K562 (cell line): ENCODE results near the gene ANO7. TPM values are rescaled to one million over a fixed set of nuclear protein-coding genes. Genes with fewer than 3 reads are reported as not detected.

Source experiments
- MED1 ChIP-seq: sonication (generic); formaldehyde crosslinking; IDR thresholded peaks from 2 replicates; pipeline ENCODE4 v1.8.1; 2023; ENCODE audit warnings: missing genetic modification reagents, borderline replicate concordance
- NR4A1 ChIP-seq, 2 experiments: fragments of 250-450 bp in 1 of 2; fragments of 450-650 bp in 1 of 2; sonication (Bioruptor Pico) in 1 of 2; IDR thresholded peaks; 2 replicates each; pipeline versions ENCODE4 v1.4.0 to v1.6.1; 2016 to 2020; ENCODE audit warnings: mild to moderate bottlenecking in 2 of 2, missing compliant biosample characterization in 1 of 2, missing genetic modification characterization in 1 of 2, moderate library complexity in 1 of 2
- PRDM10 ChIP-seq: fragments of 450-650 bp; IDR thresholded peaks from 2 replicates; pipeline ENCODE4 v1.6.1; 2018; ENCODE audit not compliant: partially characterized antibody
- RBM34 ChIP-seq: fragments of 200-400 bp; formaldehyde crosslinking; IDR thresholded peaks from 2 replicates; pipeline ENCODE4 v1.6.1; 2018; ENCODE audit warnings: low read length, borderline replicate concordance; ENCODE audit not compliant: insufficient read depth
- TBL1XR1 ChIP-seq, 2 experiments: IDR thresholded peaks; 2 replicates each; pipeline ENCODE4 v1.6.1; 2012; ENCODE audit warnings: improper control_type of control experiment in 2 of 2, low read length in 2 of 2, mild to moderate bottlenecking in 1 of 2
- TBP ChIP-seq: optimal IDR thresholded peaks from 2 replicates; pipeline ENCODE3; 2011; ENCODE audit warnings: low read depth, low read length, improper control_type of control experiment
- TRIM24 ChIP-seq, 2 experiments: fragments of 450-650 bp; IDR thresholded peaks; 2 replicates each; pipeline ENCODE4 v1.6.1; 2016
- ZNF778 ChIP-seq: fragments of 450-650 bp; formaldehyde crosslinking; IDR thresholded peaks from 2 replicates; pipeline ENCODE4 v1.4.0; 2020; ENCODE audit warnings: mild to moderate bottlenecking, moderate library complexity
- polyA plus RNA-seq, 8 experiments: library from polyadenylated mRNA; depleted of rRNA in 4 of 8; stranded (reverse) in 5 of 8; unstranded in 3 of 8; fragments of >200 nt; fragmentation: Nextera tagmentation in 2 of 8; fragmentation: Illumina TruSeq in 1 of 8; extraction: Ambion mirVana in 2 of 8; extraction: Trizol in 1 of 8; gene quantifications; 2 replicates each; pipeline versions ENCODE4 v1.2.1 to v1.2.3, GENCODE V29; 2011 to 2014; ENCODE audit warnings: inconsistent platforms in 1 of 8, missing spikeins in 1 of 8
- total RNA-seq, 7 experiments: library from RNA; depleted of rRNA in 6 of 7; stranded (reverse); fragments of >200 nt in 6 of 7; fragmentation: Illumina TruSeq in 2 of 7; extraction: Trizol in 2 of 7; gene quantifications; 2 replicates each; pipeline versions ENCODE4 v1.2.1 to v1.2.3, GENCODE V29; 2011 to 2021; ENCODE audit warnings: low replicate concordance in 1 of 7

The ANO7 gene
- total and polyA plus RNA-seq, 9 of the 15 experiments (the other 6 are each of a cell fraction or from before 2014, with no cell fraction given): 0.28 to 5.1 (median 1.1) TPM

GRCh38 chr2:241189856-241190201 lies 1.4 kb downstream of the ANO7 start (continued):
- no peak for TF ChIP-seq PRDM10
- no peak for TF ChIP-seq TBL1XR1 (IDR thresholded peaks at IDR 0.05; ENCODE audit: low read length in 2 of 2)
- no peak for TF ChIP-seq MED1 (CRISPR knock-in tag)
- TF ChIP-seq NR4A1 (CRISPR knock-in tag; IDR thresholded peaks at IDR 0.05): no peak
- TF ChIP-seq NR4A1 (tag; IDR thresholded peaks at IDR 0.05): no peak
- TF ChIP-seq ZNF778: no peak
- TF ChIP-seq RBM34: no peak
- TF ChIP-seq TRIM24 (IDR thresholded peaks at IDR 0.05): no peak
- no peak for TF ChIP-seq TBP
- TF ChIP-seq, all 486 proteins: peak for 0
